Measurements from ENCODE around the gene CTBP2. TPM values are rescaled to one million over a fixed set of nuclear protein-coding genes. Genes with fewer than 3 reads are reported as not detected.

CTBP2 gene
- total and polyA plus RNA-seq, 11 donors = 10.1 to 45.5 (median 29.1) TPM

- no peak for DNase-seq
- Histone ChIP-seq H3K4me1 (peaks cover 0 to 86% (median 47%) of the 10 kb centered on the region in 12 donors), H3K9me3 (peaks cover 0 to 8% (median 0%) of the 10 kb centered on the region in 12 donors), H3K27me3 (no peaks in the 10 kb centered on the region), H3K36me3 (peaks cover 0 to 32% (median 17%) of the 10 kb centered on the region in 9 donors), H3K27ac (peak overlapping the region in 7 of 12 donors; percentile 12 to 52 (median 40)), H3K4me3 (no peak overlapping the region)
- 74 to 82% (median 79%) methylated on average over 8 of the region's 8 CpGs for WGBS, 4 donors
- TF ChIP-seq CTCF (IDR thresholded peaks at IDR 0.05) = no peak
- no peak for TF ChIP-seq POLR2A (IDR thresholded peaks at IDR 0.05)
- no peak for ATAC-seq
- intact Hi-C loops (cut with DNase I) = no loop called here
Observed at GRCh38 chr10:125128397-125129075, 31.8 kb downstream of the CTBP2 start.

- H3K27ac ChIP-seq = peak overlapping the region in 4 of 12 donors; percentile 12 to 48 (median 28)
- TF ChIP-seq CTCF (IDR thresholded peaks at IDR 0.05) (no peak), POLR2A (IDR thresholded peaks at IDR 0.05) (no peak)
- peaks cover 0 to 86% (median 49%) of the 10 kb centered on the region in 12 donors for H3K4me1 ChIP-seq
- peaks cover 0 to 27% (median 11%) of the 10 kb centered on the region in 9 donors for H3K36me3 ChIP-seq
- peaks cover 0 to 8% (median 0%) of the 10 kb centered on the region in 12 donors for H3K9me3 ChIP-seq
- 52 to 66% (median 61%) methylated on average over 3 of the region's 3 CpGs for WGBS, 4 donors
- H3K4me3 ChIP-seq = no peak overlapping the region
- intact Hi-C loops (cut with DNase I) = no loop called here
- H3K27me3 ChIP-seq = no peaks in the 10 kb centered on the region
- DNase-seq (no peak), ATAC-seq (no peak)
Observed at GRCh38 chr10:125127986-125128385, 32.4 kb downstream of the CTBP2 start.

GRCh38 chr10:125127110-125127509 lies 33.3 kb downstream of the CTBP2 start:
- Histone ChIP-seq H3K9me3 (peaks cover 0 to 8% (median 0%) of the 10 kb centered on the region in 12 donors), H3K27ac (no peak overlapping the region), H3K36me3 (peaks cover 0 to 25% (median 13%) of the 10 kb centered on the region in 9 donors), H3K27me3 (no peaks in the 10 kb centered on the region), H3K4me3 (no peak overlapping the region), H3K4me1 (peaks cover 0 to 88% (median 54%) of the 10 kb centered on the region in 12 donors)
- no peak for ATAC-seq
- intact Hi-C loops (cut with DNase I) = no loop called here
- 87 to 98% (median 92%) methylated on average over 5 of the region's 5 CpGs for WGBS, 4 donors
- TF ChIP-seq CTCF (IDR thresholded peaks at IDR 0.05) = no peak
- no peak for TF ChIP-seq POLR2A (IDR thresholded peaks at IDR 0.05)
- no peak for DNase-seq

- H3K4me3 ChIP-seq = no peak overlapping the region
- H3K36me3 ChIP-seq = peaks cover 0 to 16% (median 4%) of the 10 kb centered on the region in 9 donors
- H3K4me1 ChIP-seq = peaks cover 3 to 96% (median 61%) of the 10 kb centered on the region in 12 donors
- WGBS, 4 donors = 93 to 95% (median 94%) methylated on average over 21 to 22 of the region's 22 CpGs
- DNase-seq = no peak
- no peaks in the 10 kb centered on the region for H3K9me3 ChIP-seq
- intact Hi-C loops (cut with DNase I) = no loop called here
- no peaks in the 10 kb centered on the region for H3K27me3 ChIP-seq
- ATAC-seq = no peak
- H3K27ac ChIP-seq = peak overlapping the region in 1 of 12 donors; percentile 25
- no peak for TF ChIP-seq CTCF (IDR thresholded peaks at IDR 0.05)
- TF ChIP-seq POLR2A (IDR thresholded peaks at IDR 0.05) = no peak
Observed at GRCh38 chr10:125125951-125126735, 34.2 kb downstream of the CTBP2 start.
